K562 (cell line): ENCODE results near the gene SH3PXD2B. TPM values are rescaled to one million over a fixed set of nuclear protein-coding genes. Genes with fewer than 3 reads are reported as not detected.

Experiments
- ATAC-seq: fragments of 200-7000 bp; cut with Tn5 transposase; 3 replicates; pipeline ENCODE4 v1.9.1; 2020; ENCODE audit warnings: moderate library complexity
- BruUV-seq: library from RNA; stranded (reverse); fragments of 400-500 nt; replicated peaks from 2 replicates; lab custom pipeline; 2021; lab: Mats Ljungman, UMichigan
- CTCF ChIA-PET: fragments of 300-600 bp; formaldehyde crosslinking; extraction: SDS; loops from one replicate; lab custom pipeline; 2021; ENCODE audit warnings: low intra/inter-chr PET ratio; lab: Yijun Ruan, JAX
- POLR2A ChIA-PET: fragments of 300-600, 350-650 bp; sonication (Branson Sonifier 250); formaldehyde crosslinking; extraction: SDS; loops from one replicate; lab custom pipeline; 2021; ENCODE audit warnings: antibody characterized with exemption, inconsistent platforms; lab: Yijun Ruan, JAX
- DNase-seq, 4 experiments: peaks; one replicate each; pipeline versions ENCODE4 v3.0.0 to v3.0.0-alpha.2; 2011 to 2018; ENCODE audit warnings: low spot score in 3 of 4, mixed read lengths in 3 of 4; ENCODE audit errors: extremely low read depth in 1 of 4
- FAIRE-seq: peaks from 2 replicates; lab custom pipeline; 2011; peaks lifted over from hg19 to GRCh38; lab: Jason Lieb, UNC
- H2AFZ ChIP-seq: 2 replicates; pipeline ENCODE4 v1.6.0; 2011; ENCODE audit warnings: low read depth, low read length, control low read depth, inconsistent platforms
- H3K27ac ChIP-seq: fragments of 200-600 bp; 3 replicates; pipeline ENCODE4 v1.8.0; 2011; ENCODE audit warnings: low read depth, mild to moderate bottlenecking, control low read depth, inconsistent platforms, low read length, moderate library complexity, mixed read lengths; ENCODE audit errors: extremely low read depth
- H3K27me3 ChIP-seq, 2 experiments: fragments of 300-600 bp in 1 of 2; 2 replicates in 1 of 2; 3 replicates in 1 of 2; pipeline versions ENCODE4 v1.6.0 to v1.8.0; 2011; ENCODE audit warnings: inconsistent platforms in 2 of 2, low read length in 2 of 2, mild to moderate bottlenecking in 1 of 2, mixed read lengths in 1 of 2, moderate library complexity in 1 of 2; ENCODE audit not compliant: control insufficient read depth in 2 of 2, insufficient read depth in 2 of 2
- H3K36me3 ChIP-seq: fragments of 300-600 bp; 3 replicates; pipeline ENCODE4 v1.8.0; 2011; ENCODE audit warnings: mild to moderate bottlenecking, low read length, inconsistent platforms; ENCODE audit not compliant: control insufficient read depth, insufficient read depth
- H3K4me1 ChIP-seq, 2 experiments: fragments of 200-600 bp in 1 of 2; replicated peaks in 1 of 2; 2 replicates in 1 of 2; 3 replicates in 1 of 2; pipeline versions ENCODE4 v1.5.1 to v1.8.0; 2011; ENCODE audit warnings: inconsistent platforms in 2 of 2, low read length in 2 of 2, mild to moderate bottlenecking in 1 of 2, mixed read lengths in 1 of 2, moderate library complexity in 1 of 2; ENCODE audit not compliant: control insufficient read depth in 2 of 2, insufficient read depth in 2 of 2
- H3K4me2 ChIP-seq: 2 replicates; pipeline ENCODE4 v1.6.1; 2011; ENCODE audit warnings: low read length, control low read depth, inconsistent platforms, mixed read lengths; ENCODE audit not compliant: insufficient read depth
- H3K4me3 ChIP-seq: fragments of 200-600 bp; sonication (generic), shearing (Covaris generic); 2 replicates; pipeline ENCODE4 v1.5.1; 2016; ENCODE audit warnings: control low read depth, inconsistent platforms
- H3K79me2 ChIP-seq: fragments of 200-600 bp; 3 replicates; pipeline ENCODE4 v1.8.0; 2011; ENCODE audit warnings: low read length, inconsistent platforms; ENCODE audit not compliant: control insufficient read depth, insufficient read depth
- H3K9ac ChIP-seq, 2 experiments: 2 replicates each; pipeline versions ENCODE4 v1.6.0 to v1.6.1; 2011; ENCODE audit warnings: low read depth in 2 of 2, low read length in 2 of 2, control low read depth in 1 of 2, inconsistent platforms in 1 of 2, mild to moderate bottlenecking in 1 of 2, mixed read lengths in 1 of 2; ENCODE audit not compliant: insufficient read depth in 1 of 2
- H3K9me1 ChIP-seq: one replicate; pipeline ENCODE4 v1.6.0; 2011; ENCODE audit warnings: inconsistent platforms, mild to moderate bottlenecking, low read length, moderate library complexity; ENCODE audit not compliant: control insufficient read depth, insufficient read depth
- H3K9me3 ChIP-seq: replicated peaks from 2 replicates; pipeline ENCODE4 v1.5.1; 2011; ENCODE audit warnings: low read depth, low read length, inconsistent platforms; ENCODE audit not compliant: control insufficient read depth, insufficient read depth
- H4K20me1 ChIP-seq: replicated peaks from 2 replicates; pipeline ENCODE4 v1.6.1; 2011; ENCODE audit warnings: low read length, inconsistent platforms, mixed read lengths; ENCODE audit not compliant: control insufficient read depth, insufficient read depth
- ELF2 ChIP-seq: fragments of 250-450 bp; sonication (Bioruptor Pico); IDR thresholded peaks from 2 replicates; pipeline ENCODE4 v1.5.0; 2021; ENCODE audit warnings: mild to moderate bottlenecking
- HDAC2 ChIP-seq: fragments of 450-650 bp; IDR thresholded peaks from 2 replicates; pipeline ENCODE4 v1.6.1; 2016; ENCODE audit warnings: mild to moderate bottlenecking
- MEIS2 ChIP-seq: fragments of 450-650 bp; IDR thresholded peaks from 2 replicates; pipeline ENCODE4 v1.6.1; 2014; ENCODE audit warnings: mild to moderate bottlenecking; ENCODE audit not compliant: partially characterized antibody
- TAF15 ChIP-seq: fragments of 200-400 bp; formaldehyde crosslinking; IDR thresholded peaks from 2 replicates; pipeline ENCODE4 v1.6.1; 2017; ENCODE audit warnings: mild to moderate bottlenecking, low read depth, low read length, moderate library complexity
- ZNF197 ChIP-seq: fragments of 200-800 bp; sonication (Bioruptor generic); IDR thresholded peaks from 2 replicates; pipeline ENCODE4 v1.6.1; 2016; ENCODE audit warnings: low read depth, missing genetic modification characterization, missing compliant biosample characterization
- ZNF354B ChIP-seq: fragments of 250-450 bp; sonication (Bioruptor Pico); IDR thresholded peaks from 2 replicates; pipeline ENCODE4 v1.4.0; 2020
- WGBS: fragments of 100-300 bp; shearing (Covaris generic); methylation state at CpG from one replicate; pipeline ENCODE4 v1.1.6; 2016; ENCODE audit warnings: low coverage, mixed read lengths; ENCODE audit not compliant: insufficient coverage; ENCODE audit errors: missing lambda C conversion rate; 5-methylcytosine and 5-hydroxymethylcytosine counted together
- in situ Hi-C: fragments of 300-500 bp; cut with MboI; formaldehyde crosslinking; loops from 4 replicates; pipeline ENCODE4 v1.15.0; 2018; ENCODE audit warnings: inconsistent platforms, mixed read lengths
- intact Hi-C: fragments of 100-400 bp; cut with micrococcal nuclease; formaldehyde crosslinking; loops from 2 replicates; pipeline ENCODE4 v1.14.2; 2022
- polyA plus RNA-seq, 8 experiments: library from polyadenylated mRNA; depleted of rRNA in 4 of 8; stranded (reverse) in 5 of 8; unstranded in 3 of 8; fragments of >200 nt; fragmentation: Nextera tagmentation in 2 of 8; fragmentation: Illumina TruSeq in 1 of 8; extraction: Ambion mirVana in 2 of 8; extraction: Trizol in 1 of 8; gene quantifications; 2 replicates each; pipeline versions ENCODE4 v1.2.1 to v1.2.3, GENCODE V29; 2011 to 2014; ENCODE audit warnings: inconsistent platforms in 1 of 8, missing spikeins in 1 of 8
- total RNA-seq, 7 experiments: library from RNA; depleted of rRNA in 6 of 7; stranded (reverse); fragments of >200 nt in 6 of 7; fragmentation: Illumina TruSeq in 2 of 7; extraction: Trizol in 2 of 7; gene quantifications; 2 replicates each; pipeline versions ENCODE4 v1.2.1 to v1.2.3, GENCODE V29; 2011 to 2021; ENCODE audit warnings: low replicate concordance in 1 of 7
- TF ChIP-seq, protein P1 (sequence below): sonication (generic); formaldehyde crosslinking; IDR thresholded peaks from 2 replicates; pipeline ENCODE4 v1.8.0; 2022; ENCODE audit warnings: mild to moderate bottlenecking, missing genetic modification reagents

SH3PXD2B gene
- total and polyA plus RNA-seq, 9 of the 15 experiments (the other 6 are each of a cell fraction or from before 2014, with no cell fraction given) = 0.04 to 0.66 (median 0.19) TPM

DNA sequence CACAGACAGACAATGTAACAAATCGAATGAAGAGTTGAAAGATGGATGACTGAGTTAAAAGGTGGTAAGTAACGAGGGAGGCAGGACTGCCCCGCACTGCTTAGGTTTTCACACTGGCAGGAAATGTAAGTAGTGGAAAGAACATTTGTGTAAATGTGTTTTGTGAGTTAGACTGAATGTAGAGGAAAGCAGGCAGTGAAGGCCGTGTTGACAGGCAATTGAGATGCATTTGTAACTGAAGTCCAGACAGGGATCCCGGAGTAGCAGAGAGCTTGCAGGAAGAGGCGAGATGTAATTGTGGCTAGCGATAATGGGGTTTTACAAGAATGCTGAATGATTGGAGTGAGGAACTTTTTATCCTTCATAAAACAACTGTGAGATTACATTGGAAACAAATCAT is 20.0 kb upstream of the SH3PXD2B start (continued):
- TF ChIP-seq HDAC2 (no peak), ZNF197 (CRISPR knock-in tag) (no peak), ELF2 (no peak), TAF15 (no peak)
- TF ChIP-seq, all 486 proteins: peak for 0

DNA sequence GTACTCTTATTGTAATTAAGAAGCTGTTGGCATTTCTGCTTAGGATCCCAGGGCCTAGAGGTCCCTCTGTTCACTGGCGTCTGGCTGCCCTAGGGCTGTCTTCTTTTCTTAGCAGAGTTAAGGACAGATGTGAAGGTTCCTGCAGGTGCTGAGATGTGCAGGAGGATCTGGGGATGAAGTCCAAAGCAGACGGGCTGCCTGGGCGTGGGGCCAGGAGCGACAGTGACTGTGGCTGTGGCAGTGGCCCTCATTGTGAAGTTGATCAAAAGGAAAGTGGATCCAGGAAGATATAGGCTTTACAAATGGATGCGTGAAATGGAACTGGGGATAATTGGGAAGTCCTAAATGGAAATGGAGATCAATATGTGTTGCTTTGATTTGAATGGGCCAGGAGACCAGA is 19.1 kb upstream of the SH3PXD2B start:
- ChIA-PET CTCF (no interaction called here), POLR2A (interaction anchor here (0.6 to 1.1 kb wide), 3 partner anchors 34 to 223 kb away, joined by 3 read pairs; no protein-coding TSS in a partner anchor)
- BruUV-seq = no TSS peak
- DNase-seq (no peak), ATAC-seq (no peak), FAIRE-seq (no peak)
- H3K27ac ChIP-seq = no peak overlapping the region
- H3K79me2 ChIP-seq = no peaks in the 10 kb centered on the region
- H3K36me3 ChIP-seq = no peaks in the 10 kb centered on the region
- no peaks in the 10 kb centered on the region for H3K9me3 ChIP-seq
- TF ChIP-seq ZNF354B (no peak), MEIS2 (no peak)
- TF ChIP-seq, protein P1, sequence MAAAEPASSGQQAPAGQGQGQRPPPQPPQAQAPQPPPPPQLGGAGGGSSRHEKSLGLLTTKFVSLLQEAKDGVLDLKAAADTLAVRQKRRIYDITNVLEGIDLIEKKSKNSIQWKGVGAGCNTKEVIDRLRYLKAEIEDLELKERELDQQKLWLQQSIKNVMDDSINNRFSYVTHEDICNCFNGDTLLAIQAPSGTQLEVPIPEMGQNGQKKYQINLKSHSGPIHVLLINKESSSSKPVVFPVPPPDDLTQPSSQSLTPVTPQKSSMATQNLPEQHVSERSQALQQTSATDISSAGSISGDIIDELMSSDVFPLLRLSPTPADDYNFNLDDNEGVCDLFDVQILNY (CRISPR knock-in tag) = no peak
- in situ Hi-C loops (no loop called here), intact Hi-C loops (loop anchor here (10.0 kb wide), 1 partner anchor 461 kb away; no protein-coding TSS in a partner anchor)
- no peak overlapping the region for H3K4me2 ChIP-seq
- H2AFZ ChIP-seq = no peak overlapping the region
- H4K20me1 ChIP-seq = no peaks in the 10 kb centered on the region
- no peak overlapping the region for H3K4me3 ChIP-seq
- H3K4me1 ChIP-seq = no peaks in the 10 kb centered on the region
- WGBS = 0% methylated on average over 4 of the region's 5 CpGs
- H3K9me1 ChIP-seq = no peaks in the 10 kb centered on the region
- H3K27me3 ChIP-seq = peaks cover 7 to 12% of the 10 kb centered on the region in 2 experiments; a peak in 4 of 5 replicates
- no peak overlapping the region for H3K9ac ChIP-seq
